B cell (primary cell): ENCODE results near the gene PRSS48.

Experiments used
- CTCF ChIP-seq: fragments of 200-600 bp; IDR thresholded peaks from one replicate; pipeline ENCODE4 v1.8.0; 2022; ENCODE audit warnings: antibody characterized with exemption, mild to moderate bottlenecking
- EZH2 ChIP-seq: IDR thresholded peaks from 2 replicates; pipeline ENCODE4 v1.6.1; 2012; ENCODE audit warnings: borderline replicate concordance, low read depth, mild to moderate bottlenecking, moderate library complexity, low read length; ENCODE audit not compliant: insufficient read depth, poor library complexity, severe bottlenecking

DNA sequence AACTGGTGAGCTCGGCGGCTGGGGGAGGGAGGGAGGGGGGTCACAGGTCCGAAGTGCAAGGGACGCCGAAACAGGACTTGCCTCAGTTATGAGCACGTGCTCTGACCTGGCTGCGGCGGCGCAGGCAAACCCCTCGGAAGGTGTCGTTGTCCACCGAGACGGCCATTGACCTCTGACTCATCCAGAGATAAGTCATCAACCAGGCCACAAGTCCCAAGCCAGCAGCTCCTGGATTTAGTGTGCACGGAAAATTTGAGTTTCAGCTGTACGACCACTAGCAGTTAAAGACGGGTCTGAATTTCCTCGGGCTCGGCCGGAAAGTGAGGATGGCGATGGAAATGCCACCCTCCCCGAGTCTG is 47.8 kb downstream of the PRSS48 start:
- TF ChIP-seq CTCF (no peak), EZH2 (no peak)
